ENCODE data around the gene CSDE1. TPM values are rescaled to one million over a fixed set of nuclear protein-coding genes. Genes with fewer than 3 reads are reported as not detected.

The CSDE1 gene
- total RNA-seq, 1 experiment from 2014 or later: 812 TPM

DNA sequence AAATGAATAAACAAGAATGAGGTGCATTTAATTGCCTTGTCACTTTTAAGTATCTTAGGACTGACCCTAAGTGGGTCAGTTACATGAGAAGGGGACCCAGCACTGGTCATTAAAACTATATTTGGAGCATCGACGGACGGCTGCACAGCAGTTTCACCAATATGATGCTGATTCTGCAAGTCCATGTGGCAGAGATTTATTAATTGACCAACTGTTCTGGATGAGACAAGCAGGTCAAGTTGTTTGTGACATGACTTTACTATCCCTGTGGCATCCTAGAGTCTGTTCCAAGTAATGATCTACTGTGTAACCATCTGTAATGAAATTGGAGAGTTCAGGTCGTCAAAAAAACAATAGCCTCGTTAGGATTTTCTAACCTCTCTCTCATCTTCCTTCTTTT, 71.9 kb downstream of the CSDE1 start:
- no peaks in the 10 kb centered on the region for H3K27me3 ChIP-seq (replicated peaks; ENCODE audit: insufficient read depth, low read depth, low read length, poor library complexity)
- BruUV-seq (replicated peaks): no TSS peak
- no peak for TF ChIP-seq EZH2 (IDR thresholded peaks at IDR 0.05; ENCODE audit: borderline replicate concordance, low read depth, low read length, poor library complexity, severe bottlenecking)
- TF ChIP-seq, protein P1, sequence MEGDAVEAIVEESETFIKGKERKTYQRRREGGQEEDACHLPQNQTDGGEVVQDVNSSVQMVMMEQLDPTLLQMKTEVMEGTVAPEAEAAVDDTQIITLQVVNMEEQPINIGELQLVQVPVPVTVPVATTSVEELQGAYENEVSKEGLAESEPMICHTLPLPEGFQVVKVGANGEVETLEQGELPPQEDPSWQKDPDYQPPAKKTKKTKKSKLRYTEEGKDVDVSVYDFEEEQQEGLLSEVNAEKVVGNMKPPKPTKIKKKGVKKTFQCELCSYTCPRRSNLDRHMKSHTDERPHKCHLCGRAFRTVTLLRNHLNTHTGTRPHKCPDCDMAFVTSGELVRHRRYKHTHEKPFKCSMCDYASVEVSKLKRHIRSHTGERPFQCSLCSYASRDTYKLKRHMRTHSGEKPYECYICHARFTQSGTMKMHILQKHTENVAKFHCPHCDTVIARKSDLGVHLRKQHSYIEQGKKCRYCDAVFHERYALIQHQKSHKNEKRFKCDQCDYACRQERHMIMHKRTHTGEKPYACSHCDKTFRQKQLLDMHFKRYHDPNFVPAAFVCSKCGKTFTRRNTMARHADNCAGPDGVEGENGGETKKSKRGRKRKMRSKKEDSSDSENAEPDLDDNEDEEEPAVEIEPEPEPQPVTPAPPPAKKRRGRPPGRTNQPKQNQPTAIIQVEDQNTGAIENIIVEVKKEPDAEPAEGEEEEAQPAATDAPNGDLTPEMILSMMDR (conservative IDR thresholded peaks at IDR 0.05; ENCODE audit: low read depth, low read length): no peak
- no peak overlapping the region for H3K4me3 ChIP-seq (ENCODE audit: low read depth, low read length, poor library complexity, severe bottlenecking)
- no peaks in the 10 kb centered on the region for H3K9me3 ChIP-seq (ENCODE audit: low read depth, low read length, poor library complexity, severe bottlenecking)
- H3K36me3 ChIP-seq (ENCODE audit: insufficient read depth, low read length, poor library complexity, severe bottlenecking): no peaks in the 10 kb centered on the region
- ChIA-PET CTCF (no interaction called here), POLR2A (ENCODE audit: low non-redundant PET) (no interaction called here)
- no peak overlapping the region for H3K27ac ChIP-seq (ENCODE audit: low read depth, low read length, poor library complexity, severe bottlenecking)
- H3K4me1 ChIP-seq (ENCODE audit: insufficient read depth, low read length, poor library complexity, severe bottlenecking): no peaks in the 10 kb centered on the region
- no peak for DNase-seq (ENCODE audit: low spot score)
- intact Hi-C loops (cut with micrococcal nuclease; ENCODE audit: unreplicated experiment): no loop called here

- intact Hi-C loops (cut with micrococcal nuclease; ENCODE audit: unreplicated experiment): loop anchor here (10.0 kb wide), 1 partner anchor 333 kb away; no protein-coding TSS in a partner anchor
- no peaks in the 10 kb centered on the region for H3K9me3 ChIP-seq (ENCODE audit: low read depth, low read length, poor library complexity, severe bottlenecking)
- H3K27me3 ChIP-seq (replicated peaks; ENCODE audit: insufficient read depth, low read depth, low read length, poor library complexity): no peaks in the 10 kb centered on the region
- H3K27ac ChIP-seq (ENCODE audit: low read depth, low read length, poor library complexity, severe bottlenecking): no peak overlapping the region
- POLR2A ChIA-PET (ENCODE audit: low non-redundant PET): no interaction called here
- no peaks in the 10 kb centered on the region for H3K36me3 ChIP-seq (ENCODE audit: insufficient read depth, low read length, poor library complexity, severe bottlenecking)
- CTCF ChIA-PET: no interaction called here
- no peak overlapping the region for H3K4me3 ChIP-seq (ENCODE audit: low read depth, low read length, poor library complexity, severe bottlenecking)
- peak; percentile 37 for DNase-seq (ENCODE audit: low spot score)
- H3K4me1 ChIP-seq (ENCODE audit: insufficient read depth, low read length, poor library complexity, severe bottlenecking): no peaks in the 10 kb centered on the region
- TF ChIP-seq, protein P1 (conservative IDR thresholded peaks at IDR 0.05; ENCODE audit: low read depth, low read length): no peak
- no peak for TF ChIP-seq EZH2 (IDR thresholded peaks at IDR 0.05; ENCODE audit: borderline replicate concordance, low read depth, low read length, poor library complexity, severe bottlenecking)
- no TSS peak for BruUV-seq (replicated peaks)
These were observed 80.1 kb downstream of the CSDE1 start for GRCh38 chr1:114677691-114678090.

DNA sequence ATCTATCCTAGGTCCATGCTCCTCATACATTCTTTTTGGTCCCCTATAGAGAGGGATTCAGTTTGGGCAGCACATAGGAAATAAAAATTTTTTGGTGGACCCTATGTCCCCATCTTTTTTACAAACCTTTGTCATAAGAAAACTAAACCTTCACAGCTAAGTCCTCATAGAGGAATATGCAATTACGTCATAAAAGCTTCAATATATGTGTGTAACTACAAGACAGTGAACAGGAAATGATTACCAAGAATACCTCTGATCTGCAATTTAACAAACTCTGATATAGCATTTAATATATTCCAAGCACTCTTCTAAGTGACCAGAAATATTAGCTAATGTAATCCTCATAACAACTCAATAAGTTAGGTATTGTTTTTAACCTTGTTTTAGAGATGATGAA, 81.7 kb downstream of the CSDE1 start:
- ChIA-PET POLR2A (ENCODE audit: low non-redundant PET) (no interaction called here), CTCF (no interaction called here)
- Histone ChIP-seq H3K4me3 (ENCODE audit: low read depth, low read length, poor library complexity, severe bottlenecking) (no peak overlapping the region), H3K36me3 (ENCODE audit: insufficient read depth, low read length, poor library complexity, severe bottlenecking) (no peaks in the 10 kb centered on the region), H3K4me1 (ENCODE audit: insufficient read depth, low read length, poor library complexity, severe bottlenecking) (no peaks in the 10 kb centered on the region), H3K27ac (ENCODE audit: low read depth, low read length, poor library complexity, severe bottlenecking) (no peak overlapping the region), H3K27me3 (replicated peaks; ENCODE audit: insufficient read depth, low read depth, low read length, poor library complexity) (no peaks in the 10 kb centered on the region), H3K9me3 (ENCODE audit: low read depth, low read length, poor library complexity, severe bottlenecking) (no peaks in the 10 kb centered on the region)
- no peak for TF ChIP-seq EZH2 (IDR thresholded peaks at IDR 0.05; ENCODE audit: borderline replicate concordance, low read depth, low read length, poor library complexity, severe bottlenecking)
- TF ChIP-seq, protein P1 (conservative IDR thresholded peaks at IDR 0.05; ENCODE audit: low read depth, low read length): no peak
- DNase-seq (ENCODE audit: low spot score): no peak
- BruUV-seq (replicated peaks): no TSS peak
- intact Hi-C loops (cut with micrococcal nuclease; ENCODE audit: unreplicated experiment): loop anchor here (10.0 kb wide), 1 partner anchor 331 kb away; no protein-coding TSS in a partner anchor

All from A673 (cell line).